ENCODE measurements around the gene ABCB8. TPM values are rescaled to one million over a fixed set of nuclear protein-coding genes. Genes with fewer than 3 reads are reported as not detected.

ABCB8 gene
- total and polyA plus RNA-seq, 9 of the 15 experiments (the other 6 are each of a cell fraction or from before 2014, with no cell fraction given): 7.6 to 106 (median 36.3) TPM

- TF ChIP-seq NFE2L1 (tag; IDR thresholded peaks at IDR 0.05; ENCODE audit: borderline replicate concordance, low read depth): no peak
- no peak for TF ChIP-seq TSC22D4 (tag; IDR thresholded peaks at IDR 0.05)
- TF ChIP-seq ZFP36 (IDR thresholded peaks at IDR 0.05; ENCODE audit: low read depth, low read length, partially characterized antibody): no peak
- peak; percentile 18; the same call in 1 of the 2 replicates for TF ChIP-seq GABPB1 (CRISPR knock-in tag; IDR thresholded peaks at IDR 0.05)
- 0 out of 2 replicates have a peak, but pooled peaks have one; percentile 50 for TF ChIP-seq ZBTB9 (CRISPR knock-in tag; IDR thresholded peaks at IDR 0.05)
- peak; percentile 98 for TF ChIP-seq ZBTB33 (CRISPR knock-in tag; IDR thresholded peaks at IDR 0.05)
- TF ChIP-seq L3MBTL2 (IDR thresholded peaks at IDR 0.05): no peak
- no peak for TF ChIP-seq ATF3 (IDR thresholded peaks at IDR 0.05)
- no peak for TF ChIP-seq ATF3 (CRISPR knock-in tag; conservative IDR thresholded peaks at IDR 0.05)
- TF ChIP-seq GMEB1 (CRISPR knock-in tag; IDR thresholded peaks at IDR 0.05): no peak
- TF ChIP-seq ZKSCAN1 (IDR thresholded peaks at IDR 0.05; ENCODE audit: low read depth, low read length): no peak
- TF ChIP-seq ZNF134 (CRISPR knock-in tag; conservative IDR thresholded peaks at IDR 0.05): no peak
Measured at GRCh38 chr7:151076863-151077704, 48.8 kb downstream of the ABCB8 start (continued).

All from K562 (cell line).